Measurements from ENCODE around the gene DLGAP1.

DNA sequence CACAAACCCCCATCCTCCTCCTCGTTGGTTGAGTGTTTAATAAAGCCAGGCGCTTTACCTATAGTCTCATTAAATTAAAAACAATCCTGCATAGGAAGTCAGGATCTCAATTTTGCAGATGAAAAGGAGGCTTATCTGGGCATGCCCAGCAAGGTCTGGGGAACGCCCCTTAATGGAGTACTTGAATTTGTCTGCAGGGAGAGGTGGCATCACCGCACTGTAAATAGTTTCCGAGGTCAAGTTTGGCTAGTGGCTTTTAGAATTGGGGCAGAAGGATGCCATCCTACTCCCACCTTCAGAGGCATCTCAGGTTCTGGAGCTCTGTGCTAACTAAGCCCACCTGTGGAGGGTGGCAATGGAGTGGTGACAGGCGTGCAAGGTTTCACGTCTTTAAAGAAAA lies 855.9 kb downstream of the DLGAP1 start:
- TF ChIP-seq, protein P1, sequence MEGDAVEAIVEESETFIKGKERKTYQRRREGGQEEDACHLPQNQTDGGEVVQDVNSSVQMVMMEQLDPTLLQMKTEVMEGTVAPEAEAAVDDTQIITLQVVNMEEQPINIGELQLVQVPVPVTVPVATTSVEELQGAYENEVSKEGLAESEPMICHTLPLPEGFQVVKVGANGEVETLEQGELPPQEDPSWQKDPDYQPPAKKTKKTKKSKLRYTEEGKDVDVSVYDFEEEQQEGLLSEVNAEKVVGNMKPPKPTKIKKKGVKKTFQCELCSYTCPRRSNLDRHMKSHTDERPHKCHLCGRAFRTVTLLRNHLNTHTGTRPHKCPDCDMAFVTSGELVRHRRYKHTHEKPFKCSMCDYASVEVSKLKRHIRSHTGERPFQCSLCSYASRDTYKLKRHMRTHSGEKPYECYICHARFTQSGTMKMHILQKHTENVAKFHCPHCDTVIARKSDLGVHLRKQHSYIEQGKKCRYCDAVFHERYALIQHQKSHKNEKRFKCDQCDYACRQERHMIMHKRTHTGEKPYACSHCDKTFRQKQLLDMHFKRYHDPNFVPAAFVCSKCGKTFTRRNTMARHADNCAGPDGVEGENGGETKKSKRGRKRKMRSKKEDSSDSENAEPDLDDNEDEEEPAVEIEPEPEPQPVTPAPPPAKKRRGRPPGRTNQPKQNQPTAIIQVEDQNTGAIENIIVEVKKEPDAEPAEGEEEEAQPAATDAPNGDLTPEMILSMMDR (conservative IDR thresholded peaks at IDR 0.05 in 1 of 2, IDR thresholded peaks at IDR 0.05 in 1 of 2; ENCODE audit: extremely low read depth in 1 of 2, insufficient read depth in 1 of 2, low read depth in 1 of 2, low read length in 2 of 2): no peak
- TF ChIP-seq EZH2 (IDR thresholded peaks at IDR 0.05; ENCODE audit: borderline replicate concordance, low read length): no peak
